Lower lobe of right lung (tissue), 2 donors: ENCODE data around the gene MS4A6E. TPM values are rescaled to one million over a fixed set of nuclear protein-coding genes. Genes with fewer than 3 reads are reported as not detected.
"Not testable (repeated sequence)": the region's sequence is repeated elsewhere in the genome, so short reads cannot be mapped to it uniquely, and the experiment has no call there.

ENCODE experiments used
- ATAC-seq, 2 donors: fragments of 200-7000 bp; cut with Tn5 transposase; one replicate each; pipeline ENCODE4 v1.9.1; 2020 to 2022; ENCODE audit warnings: mild to moderate bottlenecking in 2 of 2, moderate library complexity in 2 of 2
- DNase-seq: peaks from one replicate; pipeline ENCODE4 v3.0.0-alpha.2; 2020
- H3K27ac ChIP-seq: fragments of 200-600 bp; one replicate; pipeline ENCODE4 v1.8.0; 2022
- H3K27me3 ChIP-seq: fragments of 200-600 bp; one replicate; pipeline ENCODE4 v1.8.0; 2022; ENCODE audit warnings: low read depth
- H3K36me3 ChIP-seq: fragments of 200-600 bp; one replicate; pipeline ENCODE4 v1.8.0; 2022; ENCODE audit warnings: mild to moderate bottlenecking
- H3K4me1 ChIP-seq: fragments of 200-600 bp; one replicate; pipeline ENCODE4 v1.8.0; 2022
- H3K4me3 ChIP-seq: fragments of 200-600 bp; one replicate; pipeline ENCODE4 v1.8.0; 2022; ENCODE audit warnings: mild to moderate bottlenecking
- H3K9me3 ChIP-seq: fragments of 200-600 bp; one replicate; pipeline ENCODE4 v1.8.0; 2022
- intact Hi-C: fragments of 100-400 bp; cut with DNase I; formaldehyde crosslinking; loops from one replicate; pipeline ENCODE4 v1.11.0; 2022
- total RNA-seq: library from RNA; stranded (reverse); fragmentation: NEBNext Ultra II Directional; extraction: Animal tissue kit (Norgen Biotek cat#: 25700); gene quantifications from one replicate; pipeline ENCODE4 v1.2.1, GENCODE V29; 2021
- TF ChIP-seq, protein P1 (sequence below): fragments of 200-600 bp; IDR thresholded peaks from one replicate; pipeline ENCODE4 v1.8.0; 2022; ENCODE audit warnings: antibody characterized with exemption, mild to moderate bottlenecking
- donor health status: DM: no; HTN: yes; CAD: no; lungs with severe emphysema.

Gene MS4A6E
- total RNA-seq, 1 donor from 2014 or later, result not detected

DNA sequence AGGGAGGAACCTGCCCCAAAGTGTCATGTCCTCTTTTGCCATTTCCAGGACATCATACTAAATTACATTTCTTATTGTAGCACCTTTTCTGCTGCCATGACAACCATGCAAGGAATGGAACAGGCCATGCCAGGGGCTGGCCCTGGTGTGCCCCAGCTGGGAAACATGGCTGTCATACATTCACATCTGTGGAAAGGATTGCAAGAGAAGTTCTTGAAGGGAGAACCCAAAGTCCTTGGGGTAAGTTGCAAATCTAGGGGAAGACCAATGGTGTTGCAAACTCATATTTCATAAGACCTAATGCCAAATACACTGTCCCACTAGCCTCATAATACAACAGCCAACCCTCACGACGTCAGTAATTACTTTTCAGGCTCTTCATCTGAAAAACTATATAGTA, 34.9 kb upstream of the MS4A6E start:
- Histone ChIP-seq H3K4me1 (no peaks in the 10 kb centered on the region), H3K27me3 (no peaks in the 10 kb centered on the region), H3K9me3 (no peaks in the 10 kb centered on the region), H3K4me3 (no peak overlapping the region), H3K36me3 (no peaks in the 10 kb centered on the region), H3K27ac (no peak overlapping the region)
- intact Hi-C loops, result no loop called here
- ATAC-seq (peak in 1 of 2 donors; percentile 41), DNase-seq (no peak)
- TF ChIP-seq, protein P1, sequence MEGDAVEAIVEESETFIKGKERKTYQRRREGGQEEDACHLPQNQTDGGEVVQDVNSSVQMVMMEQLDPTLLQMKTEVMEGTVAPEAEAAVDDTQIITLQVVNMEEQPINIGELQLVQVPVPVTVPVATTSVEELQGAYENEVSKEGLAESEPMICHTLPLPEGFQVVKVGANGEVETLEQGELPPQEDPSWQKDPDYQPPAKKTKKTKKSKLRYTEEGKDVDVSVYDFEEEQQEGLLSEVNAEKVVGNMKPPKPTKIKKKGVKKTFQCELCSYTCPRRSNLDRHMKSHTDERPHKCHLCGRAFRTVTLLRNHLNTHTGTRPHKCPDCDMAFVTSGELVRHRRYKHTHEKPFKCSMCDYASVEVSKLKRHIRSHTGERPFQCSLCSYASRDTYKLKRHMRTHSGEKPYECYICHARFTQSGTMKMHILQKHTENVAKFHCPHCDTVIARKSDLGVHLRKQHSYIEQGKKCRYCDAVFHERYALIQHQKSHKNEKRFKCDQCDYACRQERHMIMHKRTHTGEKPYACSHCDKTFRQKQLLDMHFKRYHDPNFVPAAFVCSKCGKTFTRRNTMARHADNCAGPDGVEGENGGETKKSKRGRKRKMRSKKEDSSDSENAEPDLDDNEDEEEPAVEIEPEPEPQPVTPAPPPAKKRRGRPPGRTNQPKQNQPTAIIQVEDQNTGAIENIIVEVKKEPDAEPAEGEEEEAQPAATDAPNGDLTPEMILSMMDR, result no peak

DNA sequence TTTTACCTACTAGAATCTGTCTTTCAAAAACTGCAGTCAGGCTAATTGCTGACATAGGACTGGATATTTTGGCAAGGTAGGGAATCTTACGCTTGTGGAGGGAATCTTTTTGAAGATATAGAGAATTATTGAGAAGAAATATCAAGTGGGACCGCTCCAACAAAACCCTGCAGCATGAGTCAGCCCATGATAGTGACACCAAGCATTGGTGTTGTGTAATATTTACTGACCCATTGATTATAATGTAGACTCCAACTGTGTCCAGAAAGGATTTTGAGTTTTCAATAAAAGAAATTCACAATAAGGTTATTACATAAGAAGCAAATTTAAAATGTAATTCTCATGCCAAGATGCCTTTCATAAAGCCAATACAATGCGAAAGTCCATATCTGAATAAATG, 25.9 kb upstream of the MS4A6E start:
- intact Hi-C loops, result no loop called here
- H3K27ac ChIP-seq, result no peak overlapping the region
- TF ChIP-seq, protein P1, result no peak
- no peaks in the 10 kb centered on the region for H3K9me3 ChIP-seq
- no peak overlapping the region for H3K4me3 ChIP-seq
- H3K4me1 ChIP-seq, result no peaks in the 10 kb centered on the region
- DNase-seq, result no peak
- no peaks in the 10 kb centered on the region for H3K36me3 ChIP-seq
- no peak for ATAC-seq
- H3K27me3 ChIP-seq, result no peaks in the 10 kb centered on the region

DNA sequence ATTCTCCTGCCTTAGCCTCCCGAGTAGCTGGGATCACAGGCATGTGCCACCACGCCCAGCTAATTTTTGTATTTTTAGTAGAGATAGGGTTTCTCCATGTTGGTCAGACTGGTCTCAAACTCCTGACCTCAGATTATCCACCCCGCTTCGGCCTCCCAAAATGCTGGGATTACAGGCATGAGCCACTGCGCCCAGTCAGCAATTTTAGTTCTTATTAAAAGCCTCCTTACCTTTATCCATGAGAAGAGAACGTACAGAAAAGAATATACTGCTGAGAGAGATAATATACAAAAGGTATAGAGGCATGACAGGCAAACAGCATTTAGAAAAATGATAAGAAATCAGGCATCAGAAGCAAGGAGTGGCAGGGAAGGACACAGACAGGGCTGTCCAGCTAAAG, 25.2 kb upstream of the MS4A6E start:
- H3K4me1 ChIP-seq, DNase-seq, H3K27ac ChIP-seq, H3K9me3 ChIP-seq, H3K27me3 ChIP-seq, intact Hi-C loops, H3K4me3 ChIP-seq, ATAC-seq, H3K36me3 ChIP-seq: not testable (repeated sequence)

DNA sequence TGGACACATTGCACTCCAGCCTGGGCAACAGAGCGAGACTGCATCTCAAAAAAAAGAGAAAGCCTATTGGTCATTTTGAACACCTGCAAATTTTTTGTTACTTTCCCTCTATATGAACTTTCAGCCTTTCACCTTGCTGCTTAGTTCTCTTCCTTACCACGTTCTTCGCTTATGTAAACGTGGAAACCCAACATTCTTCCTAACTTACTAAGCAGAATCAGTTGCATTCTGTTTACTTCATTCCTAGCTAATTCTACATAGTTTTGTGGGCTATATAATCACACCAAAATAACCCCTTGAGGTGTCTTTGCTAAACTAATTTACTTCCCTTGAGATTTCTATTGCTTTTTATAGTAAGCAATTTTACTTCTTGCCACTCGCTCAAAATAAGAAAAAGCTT, 23.4 kb upstream of the MS4A6E start:
- Histone ChIP-seq H3K36me3 (peaks cover 5% of the 10 kb centered on the region), H3K4me1 (no peaks in the 10 kb centered on the region), H3K27ac (no peak overlapping the region), H3K27me3 (no peaks in the 10 kb centered on the region), H3K4me3 (no peak overlapping the region), H3K9me3 (no peaks in the 10 kb centered on the region)
- intact Hi-C loops, result no loop called here
- ATAC-seq (no peak), DNase-seq (no peak)
- TF ChIP-seq, protein P1, result no peak

DNA sequence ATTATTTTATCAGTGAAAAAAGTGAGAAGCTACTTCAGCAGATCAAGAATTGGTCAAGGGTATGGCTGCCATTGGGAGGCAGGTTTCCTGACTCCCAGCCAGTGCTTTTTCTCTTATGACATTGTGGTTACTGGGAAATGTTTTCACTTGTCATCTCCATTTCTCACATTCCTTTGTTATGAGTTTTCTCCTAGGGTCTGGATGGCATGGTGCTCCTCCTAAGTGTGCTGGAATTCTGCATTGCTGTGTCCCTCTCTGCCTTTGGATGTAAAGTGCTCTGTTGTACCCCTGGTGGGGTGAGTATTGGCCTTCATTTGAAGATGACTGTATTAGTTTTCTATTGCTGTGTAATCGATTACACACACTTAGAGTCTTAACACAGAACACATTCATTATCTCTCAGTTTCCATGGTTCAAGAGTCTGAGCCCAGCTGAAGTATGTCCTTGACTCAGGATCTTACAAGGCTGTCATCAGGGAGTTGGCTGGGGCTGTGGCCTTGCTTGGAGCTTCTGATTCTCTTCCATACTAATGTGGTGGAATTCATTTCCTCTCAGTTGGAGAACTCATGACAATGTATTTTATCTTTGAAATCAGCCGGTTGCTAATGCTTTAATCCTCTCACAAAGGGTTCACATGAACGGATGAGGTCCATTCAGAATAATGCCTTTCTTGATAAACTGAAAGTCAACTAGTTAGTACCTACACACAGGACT, 21.0 kb upstream of the MS4A6E start:
- Histone ChIP-seq H3K36me3 (peaks cover 5% of the 10 kb centered on the region), H3K27ac (no peak overlapping the region), H3K4me1 (no peaks in the 10 kb centered on the region), H3K9me3 (no peaks in the 10 kb centered on the region), H3K27me3 (no peaks in the 10 kb centered on the region), H3K4me3 (no peak overlapping the region)
- intact Hi-C loops, result no loop called here
- ATAC-seq (no peak), DNase-seq (no peak)
- TF ChIP-seq, protein P1, result no peak

DNA sequence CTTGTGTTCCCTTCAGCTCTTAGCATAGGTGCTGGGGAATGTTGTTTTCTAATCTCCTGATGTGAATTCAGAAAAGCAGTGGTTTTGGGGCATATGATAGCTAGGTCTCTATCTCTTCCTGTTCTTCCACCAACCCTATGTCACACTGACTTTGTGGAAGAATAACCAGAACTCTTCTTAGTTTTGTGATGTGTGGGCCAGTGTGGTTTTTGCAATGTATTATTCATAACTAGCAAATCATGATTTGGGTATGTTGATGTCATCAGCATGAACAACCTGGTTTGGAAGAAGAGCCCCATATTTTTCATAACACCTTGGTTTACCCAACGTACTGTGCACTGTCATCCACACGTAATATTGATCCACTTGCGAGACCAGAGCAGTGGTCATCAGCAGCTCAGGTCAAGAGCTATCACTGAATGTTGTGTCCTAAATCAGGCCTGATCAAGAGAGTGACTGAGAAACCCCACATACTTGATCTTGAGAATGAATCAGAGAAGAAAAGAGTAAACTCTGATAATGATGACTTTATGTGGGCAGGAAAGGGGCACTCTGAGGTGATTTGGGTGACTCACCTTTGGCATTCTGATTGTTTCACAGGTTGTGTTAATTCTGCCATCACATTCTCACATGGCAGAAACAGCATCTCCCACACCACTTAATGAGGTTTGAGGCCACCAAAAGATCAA, 19.4 kb upstream of the MS4A6E start:
- TF ChIP-seq, protein P1, result no peak
- Histone ChIP-seq H3K36me3 (peaks cover 5% of the 10 kb centered on the region), H3K9me3 (no peaks in the 10 kb centered on the region), H3K4me1 (no peaks in the 10 kb centered on the region), H3K27ac (no peak overlapping the region), H3K27me3 (no peaks in the 10 kb centered on the region), H3K4me3 (no peak overlapping the region)
- no peak for DNase-seq
- intact Hi-C loops, result no loop called here
- ATAC-seq, result no peak
